Epithelial cell of esophagus (primary cell): ENCODE measurements around the gene DCBLD2.

Experiments
- DNase-seq: peaks from one replicate; pipeline ENCODE4 v3.0.0; 2010; ENCODE audit warnings: low read depth
- H3K4me3 ChIP-seq: 2 replicates; pipeline ENCODE4 v1.5.1; 2011; ENCODE audit warnings: mild to moderate bottlenecking, low read length, control low read depth
- TF ChIP-seq, protein P1 (sequence below): IDR thresholded peaks from 2 replicates; pipeline ENCODE4 v1.5.1; 2011; ENCODE audit warnings: low read depth, mild to moderate bottlenecking, low read length, control low read depth, inconsistent platforms; ENCODE audit not compliant: insufficient read depth; ENCODE audit errors: missing control alignments

The DCBLD2 gene

GRCh38 chr3:98778852-98779413 lies 122.6 kb downstream of the DCBLD2 start:
- no peak overlapping the region for H3K4me3 ChIP-seq
- TF ChIP-seq, protein P1, sequence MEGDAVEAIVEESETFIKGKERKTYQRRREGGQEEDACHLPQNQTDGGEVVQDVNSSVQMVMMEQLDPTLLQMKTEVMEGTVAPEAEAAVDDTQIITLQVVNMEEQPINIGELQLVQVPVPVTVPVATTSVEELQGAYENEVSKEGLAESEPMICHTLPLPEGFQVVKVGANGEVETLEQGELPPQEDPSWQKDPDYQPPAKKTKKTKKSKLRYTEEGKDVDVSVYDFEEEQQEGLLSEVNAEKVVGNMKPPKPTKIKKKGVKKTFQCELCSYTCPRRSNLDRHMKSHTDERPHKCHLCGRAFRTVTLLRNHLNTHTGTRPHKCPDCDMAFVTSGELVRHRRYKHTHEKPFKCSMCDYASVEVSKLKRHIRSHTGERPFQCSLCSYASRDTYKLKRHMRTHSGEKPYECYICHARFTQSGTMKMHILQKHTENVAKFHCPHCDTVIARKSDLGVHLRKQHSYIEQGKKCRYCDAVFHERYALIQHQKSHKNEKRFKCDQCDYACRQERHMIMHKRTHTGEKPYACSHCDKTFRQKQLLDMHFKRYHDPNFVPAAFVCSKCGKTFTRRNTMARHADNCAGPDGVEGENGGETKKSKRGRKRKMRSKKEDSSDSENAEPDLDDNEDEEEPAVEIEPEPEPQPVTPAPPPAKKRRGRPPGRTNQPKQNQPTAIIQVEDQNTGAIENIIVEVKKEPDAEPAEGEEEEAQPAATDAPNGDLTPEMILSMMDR = no peak
- DNase-seq = peak; percentile 93

GRCh38 chr3:98778383-98778782 lies 123.1 kb downstream of the DCBLD2 start:
- DNase-seq = peak; percentile 29
- TF ChIP-seq, protein P1 = no peak
- no peak overlapping the region for H3K4me3 ChIP-seq

DNA sequence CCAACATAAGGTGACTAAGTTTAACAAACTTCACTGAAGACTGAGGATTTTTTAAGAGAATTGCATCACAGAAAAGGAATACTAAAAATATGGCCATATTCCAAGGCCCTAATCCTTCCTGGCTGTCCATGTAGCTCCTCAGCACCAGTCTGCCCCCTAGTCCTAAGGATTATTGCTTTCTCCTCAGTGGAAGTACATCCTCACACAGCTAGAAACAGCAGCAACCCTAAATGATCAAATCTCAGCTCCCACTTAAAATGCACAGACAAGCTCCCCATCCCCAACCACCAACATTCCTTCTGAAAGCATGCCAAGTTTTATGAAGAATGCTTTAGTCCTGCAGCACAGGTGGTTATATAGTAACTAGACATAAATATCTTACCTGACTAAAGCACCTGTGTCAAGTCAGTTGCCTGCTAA lies 123.7 kb downstream of the DCBLD2 start:
- DNase-seq = peak; percentile 41
- TF ChIP-seq, protein P1 = no peak
- H3K4me3 ChIP-seq = no peak overlapping the region

- H3K4me3 ChIP-seq = no peak overlapping the region
- no peak for DNase-seq
- TF ChIP-seq, protein P1 = no peak
Measured at GRCh38 chr3:98777286-98777685, 124.2 kb downstream of the DCBLD2 start.

DNA sequence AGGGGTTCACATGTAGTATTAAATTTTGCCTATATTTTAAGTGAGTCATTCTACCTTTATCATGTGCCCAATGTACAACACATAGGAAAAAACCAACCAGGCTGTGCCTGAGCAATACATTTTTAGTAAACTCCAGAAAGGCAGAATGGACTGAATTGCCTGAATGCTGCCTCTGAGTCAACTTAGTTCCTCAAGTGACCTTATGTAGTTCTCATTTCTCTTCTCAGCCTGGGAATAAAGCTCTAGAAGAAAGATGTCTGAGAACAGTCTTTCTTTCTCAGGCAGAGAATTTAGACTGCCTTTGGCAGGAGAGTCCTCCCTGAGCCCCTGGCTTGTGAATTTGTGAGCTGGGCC lies 125.4 kb downstream of the DCBLD2 start:
- no peak for DNase-seq
- H3K4me3 ChIP-seq = no peak overlapping the region
- TF ChIP-seq, protein P1 = no peak

- no peak overlapping the region for H3K4me3 ChIP-seq
- DNase-seq = no peak
- TF ChIP-seq, protein P1 = no peak
Measured at GRCh38 chr3:98775459-98776139, 125.9 kb downstream of the DCBLD2 start.

DNA sequence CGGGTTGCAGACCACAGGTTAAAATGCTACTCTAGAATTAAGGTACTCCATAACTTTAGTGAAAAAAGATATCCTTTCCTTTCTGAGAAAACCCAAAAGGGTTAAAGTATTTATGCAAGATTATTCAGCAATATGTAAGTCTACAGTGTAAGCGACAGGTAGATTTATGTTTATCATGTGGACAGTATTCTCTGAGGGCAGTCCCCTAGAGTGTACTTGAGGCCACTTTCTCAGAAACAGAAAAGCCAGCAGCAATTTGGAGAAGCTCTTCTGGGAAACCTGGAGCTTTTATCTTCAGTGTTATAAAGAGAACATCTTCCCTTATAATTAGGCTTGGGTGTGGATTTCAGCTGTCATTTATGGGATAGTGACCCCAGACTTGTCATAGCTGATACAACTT lies 129.5 kb downstream of the DCBLD2 start:
- no peak overlapping the region for H3K4me3 ChIP-seq
- DNase-seq = no peak
- TF ChIP-seq, protein P1 = no peak
